HL-60/S4 treated with retinoic acid at 250 ng/mL for 4 days and 3 days (cell line): Measurements from ENCODE around the gene TMEM106C.
"Not testable (repeated sequence)": the region's sequence is repeated elsewhere in the genome, so short reads cannot be mapped to it uniquely, and the experiment has no call there.

Experiments used
- in situ Hi-C: fragments of 300-500 bp; cut with MboI; formaldehyde crosslinking; loops from 2 replicates; pipeline ENCODE4 v1.7.0; 2022; ENCODE audit warnings: low sequenced_read_pairs

The TMEM106C gene

GRCh38 chr12:47949441-47950341 lies 13.7 kb upstream of the TMEM106C start:
- in situ Hi-C loops = no loop called here

GRCh38 chr12:47950856-47951468 lies 12.4 kb upstream of the TMEM106C start:
- in situ Hi-C loops = no loop called here

GRCh38 chr12:47954058-47954457 lies 9.3 kb upstream of the TMEM106C start:
- in situ Hi-C loops = no loop called here

- in situ Hi-C loops = no loop called here
These were observed 8.8 kb upstream of the TMEM106C start for GRCh38 chr12:47954467-47955045.

GRCh38 chr12:47955059-47955458 lies 8.3 kb upstream of the TMEM106C start:
- in situ Hi-C loops = no loop called here

- in situ Hi-C loops = not testable (repeated sequence)
These were observed 5.7 kb upstream of the TMEM106C start for GRCh38 chr12:47957671-47958070.

GRCh38 chr12:47962198-47962597 lies 1.2 kb upstream of the TMEM106C start:
- in situ Hi-C loops = no loop called here

- in situ Hi-C loops = no loop called here
These were observed 821 bp downstream of the TMEM106C start for GRCh38 chr12:47964106-47964728.

GRCh38 chr12:47965581-47965980 lies 2.2 kb downstream of the TMEM106C start:
- in situ Hi-C loops = no loop called here

GRCh38 chr12:47967461-47968321 lies 4.3 kb downstream of the TMEM106C start:
- in situ Hi-C loops = no loop called here

- in situ Hi-C loops = no loop called here
These were observed 6.4 kb downstream of the TMEM106C start for GRCh38 chr12:47969845-47970244.

GRCh38 chr12:47970843-47971242 lies 7.4 kb downstream of the TMEM106C start:
- in situ Hi-C loops = no loop called here

- in situ Hi-C loops = no loop called here
These were observed 9.5 kb downstream of the TMEM106C start for GRCh38 chr12:47972895-47973294.

- in situ Hi-C loops = no loop called here
These were observed 10.5 kb downstream of the TMEM106C start for GRCh38 chr12:47973870-47974269.

GRCh38 chr12:47975036-47975620 lies 11.7 kb downstream of the TMEM106C start:
- in situ Hi-C loops = no loop called here

- in situ Hi-C loops = no loop called here
These were observed 12.4 kb downstream of the TMEM106C start for GRCh38 chr12:47975816-47976215.

GRCh38 chr12:47977046-47977771 lies 13.8 kb downstream of the TMEM106C start:
- in situ Hi-C loops = no loop called here

- in situ Hi-C loops = no loop called here
These were observed 14.6 kb downstream of the TMEM106C start for GRCh38 chr12:47977772-47978597.

- in situ Hi-C loops = no loop called here
These were observed 15.1 kb downstream of the TMEM106C start for GRCh38 chr12:47978598-47978873.
